ENCODE results near the gene EIF1B.

DNA sequence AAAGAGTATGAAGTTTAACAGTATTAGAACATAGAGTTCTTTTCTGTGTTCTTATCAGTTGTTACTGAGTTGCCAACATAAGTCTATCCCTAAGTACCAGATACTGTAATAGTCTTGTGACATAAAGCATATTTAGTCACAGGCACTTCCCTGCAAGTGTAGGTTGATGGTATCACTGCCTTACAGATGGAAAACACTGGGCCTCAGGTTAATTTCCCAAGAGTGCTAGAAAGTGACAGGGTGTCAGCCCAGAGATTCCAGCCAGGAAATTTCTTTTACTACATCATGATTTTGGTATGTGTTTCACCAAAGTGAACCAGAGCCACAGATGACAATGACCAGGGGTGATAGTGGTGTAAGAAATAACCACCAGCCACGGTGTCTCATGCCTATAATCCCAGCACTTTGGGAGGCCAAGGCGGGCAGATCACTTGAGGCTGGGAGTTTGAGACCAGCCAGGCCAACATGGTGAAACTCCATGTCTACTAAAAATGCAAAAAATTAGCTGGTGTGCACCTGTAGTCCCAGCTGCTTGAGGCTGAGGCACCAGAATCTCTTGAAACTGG is 3.2 kb downstream of the EIF1B start:
- TF ChIP-seq, protein P1, sequence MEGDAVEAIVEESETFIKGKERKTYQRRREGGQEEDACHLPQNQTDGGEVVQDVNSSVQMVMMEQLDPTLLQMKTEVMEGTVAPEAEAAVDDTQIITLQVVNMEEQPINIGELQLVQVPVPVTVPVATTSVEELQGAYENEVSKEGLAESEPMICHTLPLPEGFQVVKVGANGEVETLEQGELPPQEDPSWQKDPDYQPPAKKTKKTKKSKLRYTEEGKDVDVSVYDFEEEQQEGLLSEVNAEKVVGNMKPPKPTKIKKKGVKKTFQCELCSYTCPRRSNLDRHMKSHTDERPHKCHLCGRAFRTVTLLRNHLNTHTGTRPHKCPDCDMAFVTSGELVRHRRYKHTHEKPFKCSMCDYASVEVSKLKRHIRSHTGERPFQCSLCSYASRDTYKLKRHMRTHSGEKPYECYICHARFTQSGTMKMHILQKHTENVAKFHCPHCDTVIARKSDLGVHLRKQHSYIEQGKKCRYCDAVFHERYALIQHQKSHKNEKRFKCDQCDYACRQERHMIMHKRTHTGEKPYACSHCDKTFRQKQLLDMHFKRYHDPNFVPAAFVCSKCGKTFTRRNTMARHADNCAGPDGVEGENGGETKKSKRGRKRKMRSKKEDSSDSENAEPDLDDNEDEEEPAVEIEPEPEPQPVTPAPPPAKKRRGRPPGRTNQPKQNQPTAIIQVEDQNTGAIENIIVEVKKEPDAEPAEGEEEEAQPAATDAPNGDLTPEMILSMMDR (IDR thresholded peaks at IDR 0.05; ENCODE audit: low read depth, low read length) = no peak
- no peak for TF ChIP-seq EZH2phosphoT487 (IDR thresholded peaks at IDR 0.05; ENCODE audit: low read depth)
